Thoracic aorta endothelial cell (primary cell): ENCODE measurements around the gene UCMA. TPM values are rescaled to one million over a fixed set of nuclear protein-coding genes. Genes with fewer than 3 reads are reported as not detected.

Source experiments
- small RNA-seq: library from RNA; depleted of rRNA; stranded (forward); fragments of <200 nt; gene quantifications from one replicate; pipeline ENCODE3, GENCODE V24; 2012
- total RNA-seq: library from RNA; depleted of rRNA; stranded (reverse); fragments of >200 nt; gene quantifications from 2 replicates; pipeline ENCODE4 v1.2.3, GENCODE V29; 2012

UCMA gene, protein sequence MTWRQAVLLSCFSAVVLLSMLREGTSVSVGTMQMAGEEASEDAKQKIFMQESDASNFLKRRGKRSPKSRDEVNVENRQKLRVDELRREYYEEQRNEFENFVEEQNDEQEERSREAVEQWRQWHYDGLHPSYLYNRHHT
- not detected in 2 replicates for total RNA-seq

DNA sequence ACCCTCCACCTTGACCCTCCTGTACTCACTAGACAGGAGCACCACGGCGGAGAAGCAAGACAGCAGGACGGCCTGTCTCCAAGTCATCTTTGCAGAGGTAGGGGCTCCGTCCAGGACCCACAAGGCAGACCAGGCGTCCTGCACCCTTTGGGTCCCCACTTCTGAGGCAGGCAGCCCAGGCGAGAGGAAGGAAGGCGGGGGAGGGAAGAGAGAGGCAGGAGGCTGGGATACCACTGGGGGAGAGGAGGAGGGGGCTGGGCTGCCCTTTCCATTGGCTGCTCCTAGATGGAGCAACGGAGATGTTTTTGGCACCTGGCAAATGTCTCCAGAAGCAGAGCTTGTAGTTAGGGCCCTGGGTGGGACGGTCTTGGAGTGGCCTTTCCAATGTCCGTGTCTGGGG lies at the start of gene UCMA:
Gene UCMA, minus strand, starts transcription at position 203 of the 400 bp plus-strand sequence. Its CDS starts 116 bp downstream, at position 87.

Small RNA genes within 50 kb of the gene (small RNA-seq; reads per million reads assigned to genes)
- not detected for gene RNU6-6P

Other genes starting within 250 kb of the UCMA start
- gene CCDC3, start 232.7 kb downstream of the UCMA start, total RNA-seq = 1.7 and 1.8 TPM in 2 replicates
- 55.7 and 69.3 TPM in 2 replicates for gene OPTN, start 134.2 kb downstream of the UCMA start, total RNA-seq
- 26.1 and 29.9 TPM in 2 replicates for gene MCM10, start 72.8 kb downstream of the UCMA start, total RNA-seq
- gene PHYH, start 65.7 kb upstream of the UCMA start, total RNA-seq = 9.0 and 10.0 TPM in 2 replicates
- gene SEPHS1, start 113.9 kb upstream of the UCMA start, total RNA-seq = 39.8 and 50.3 TPM in 2 replicates